ENCODE results near the gene RFLNA. TPM values are rescaled to one million over a fixed set of nuclear protein-coding genes. Genes with fewer than 3 reads are reported as not detected.

RFLNA gene
- total RNA-seq, 4 donors from 2014 or later: 0.63 to 2.2 (median 1.3) TPM

DNA sequence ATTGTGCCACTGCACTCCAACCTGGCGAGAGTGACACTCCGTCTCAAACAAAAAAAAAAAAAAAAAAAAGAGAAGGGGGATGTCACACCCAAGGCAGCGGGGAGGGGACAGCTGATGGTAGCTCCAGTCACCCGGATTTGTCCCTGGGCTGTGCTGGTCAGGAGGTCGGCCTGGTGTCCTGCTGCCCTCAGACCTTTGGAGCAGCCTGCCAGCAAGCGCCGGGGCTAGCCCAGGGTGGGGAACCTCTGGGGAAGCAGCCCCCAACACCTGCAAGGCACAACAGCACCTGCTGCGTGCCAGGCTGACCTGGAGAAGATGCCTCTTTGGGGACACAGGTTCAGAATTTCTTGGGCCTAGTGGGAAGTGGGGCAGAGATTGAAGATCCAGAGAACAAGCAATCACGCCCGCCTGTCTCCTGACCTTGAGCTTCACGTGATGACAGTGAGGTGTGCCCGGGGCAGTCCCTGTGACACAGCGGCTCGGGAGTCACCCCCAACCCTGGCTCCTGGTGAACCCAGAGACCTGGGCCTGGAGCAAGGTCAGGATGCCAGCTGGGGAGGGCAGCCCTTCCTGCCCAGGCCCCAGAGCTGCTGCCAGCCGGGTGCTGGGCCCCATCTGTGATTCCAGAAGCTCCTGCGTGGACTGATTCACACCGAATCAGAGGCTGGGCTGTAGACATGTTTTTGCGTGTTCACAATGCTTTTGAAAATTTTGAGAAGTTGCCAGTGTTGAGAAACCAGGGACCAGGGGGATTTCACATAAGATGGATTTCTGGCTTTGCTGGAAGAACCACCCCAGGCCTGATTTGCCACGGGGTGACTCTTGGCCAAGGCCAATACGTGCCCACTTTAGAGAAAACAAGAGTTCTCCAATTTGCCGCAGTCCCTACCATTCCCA lies 66.4 kb downstream of the RFLNA start:
- H3K27me3 ChIP-seq: no peaks in the 10 kb centered on the region
- no peaks in the 10 kb centered on the region for H3K9me3 ChIP-seq
- no peak for DNase-seq (ENCODE audit: extremely low spot score)
- H3K36me3 ChIP-seq: peaks cover 20 to 80% (median 61%) of the 10 kb centered on the region in 4 donors
- no peak for TF ChIP-seq CTCF (IDR thresholded peaks at IDR 0.05)
- TF ChIP-seq POLR2AphosphoS5 (IDR thresholded peaks at IDR 0.05): no peak
- no peak for TF ChIP-seq POLR2A (IDR thresholded peaks at IDR 0.05; ENCODE audit: low read depth)
- WGBS: 79% methylated on average over 18 of the region's 21 CpGs
- H3K4me3 ChIP-seq: no peak overlapping the region
- H3K4me1 ChIP-seq: peaks cover 61 to 69% (median 63%) of the 10 kb centered on the region in 4 donors
- H3K27ac ChIP-seq (replicated peaks in 1 of 4): peak overlapping the region; percentile 66 to 91 (median 72)
- intact Hi-C loops (cut with DNase I): no loop called here

- DNase-seq (ENCODE audit: extremely low spot score): no peak
- Histone ChIP-seq H3K27me3 (no peaks in the 10 kb centered on the region), H3K27ac (replicated peaks in 1 of 4) (peak overlapping the region in 3 of 4 donors; percentile 59 to 91 (median 66)), H3K4me3 (no peak overlapping the region), H3K36me3 (peaks cover 16 to 80% (median 58%) of the 10 kb centered on the region in 4 donors), H3K9me3 (no peaks in the 10 kb centered on the region), H3K4me1 (peaks cover 62 to 74% (median 66%) of the 10 kb centered on the region in 4 donors)
- TF ChIP-seq EP300 (IDR thresholded peaks at IDR 0.05) (no peak), CTCF (IDR thresholded peaks at IDR 0.05) (no peak), POLR2A (IDR thresholded peaks at IDR 0.05; ENCODE audit: low read depth) (no peak), POLR2AphosphoS5 (IDR thresholded peaks at IDR 0.05) (no peak)
- intact Hi-C loops (cut with DNase I): no loop called here
- 96% methylated on average over 13 of the region's 15 CpGs for WGBS
Measured at GRCh38 chr12:124361996-124362395, 67.1 kb downstream of the RFLNA start.

DNA sequence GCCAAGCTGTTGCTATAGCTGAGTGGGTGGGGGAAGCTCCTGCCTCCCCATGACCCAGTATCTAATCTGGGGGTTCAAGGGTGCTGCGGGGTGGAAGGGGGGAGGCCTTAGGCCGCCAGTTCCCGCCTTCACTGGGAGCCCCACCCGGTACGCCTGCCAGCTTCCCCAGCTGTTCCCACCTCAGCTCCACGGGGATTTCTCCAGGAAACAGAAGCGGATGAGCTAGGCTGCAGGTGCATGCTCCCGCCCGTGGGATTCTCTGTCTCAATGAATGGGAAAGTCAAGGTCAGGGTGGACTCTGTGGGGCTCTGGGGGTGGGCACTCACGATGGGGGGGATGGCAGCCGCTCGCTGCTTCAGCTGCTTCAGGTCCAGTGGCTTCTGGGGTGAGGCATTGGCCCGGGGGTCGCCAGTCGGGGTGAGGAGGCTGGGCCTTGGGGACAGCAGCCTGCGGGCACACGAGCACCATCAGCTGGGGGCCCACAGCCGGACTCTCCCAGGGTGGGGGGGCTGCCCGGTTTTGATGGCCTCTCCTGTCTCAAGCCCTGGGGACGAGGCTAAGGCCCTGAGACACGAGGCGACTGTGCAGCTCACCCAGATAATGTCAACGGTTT lies 68.6 kb downstream of the RFLNA start:
- H3K9me3 ChIP-seq: no peaks in the 10 kb centered on the region
- DNase-seq (ENCODE audit: extremely low spot score): no peak
- TF ChIP-seq EP300 (IDR thresholded peaks at IDR 0.05): no peak
- TF ChIP-seq POLR2AphosphoS5 (IDR thresholded peaks at IDR 0.05): no peak
- TF ChIP-seq POLR2A (IDR thresholded peaks at IDR 0.05; ENCODE audit: low read depth): no peak
- no peak for TF ChIP-seq CTCF (IDR thresholded peaks at IDR 0.05)
- H3K27ac ChIP-seq (replicated peaks in 1 of 4): peak overlapping the region; percentile 59 to 91 (median 64)
- peaks cover 74 to 86% (median 79%) of the 10 kb centered on the region in 4 donors for H3K4me1 ChIP-seq
- H3K27me3 ChIP-seq: no peaks in the 10 kb centered on the region
- H3K36me3 ChIP-seq: peaks cover 10 to 73% (median 49%) of the 10 kb centered on the region in 4 donors
- 75% methylated on average over 14 of the region's 23 CpGs for WGBS
- no peak overlapping the region for H3K4me3 ChIP-seq
- intact Hi-C loops (cut with DNase I): no loop called here

- intact Hi-C loops (cut with DNase I): no loop called here
- WGBS: 90% methylated on average over 2 of the region's 11 CpGs
- DNase-seq (ENCODE audit: extremely low spot score): no peak
- Histone ChIP-seq H3K4me1 (peaks cover 74 to 86% (median 79%) of the 10 kb centered on the region in 4 donors), H3K27me3 (no peaks in the 10 kb centered on the region), H3K36me3 (peaks cover 6 to 65% (median 43%) of the 10 kb centered on the region in 4 donors), H3K4me3 (no peak overlapping the region), H3K9me3 (no peaks in the 10 kb centered on the region), H3K27ac (replicated peaks in 1 of 4) (peak overlapping the region in 3 of 4 donors; percentile 62 to 91 (median 66))
- TF ChIP-seq POLR2A (IDR thresholded peaks at IDR 0.05; ENCODE audit: low read depth): no peak
- TF ChIP-seq POLR2AphosphoS5 (IDR thresholded peaks at IDR 0.05): no peak
Measured at GRCh38 chr12:124364543-124364942, 69.7 kb downstream of the RFLNA start.

Small RNAs within 50 kb of the gene (small RNA-seq; reads per million reads assigned to genes)
- 0 to 0.17 (median 0) reads per million in 3 donors for gene MIR6880

Measured in esophagus muscularis mucosa (tissue), 4 donors.